ENCODE results near the gene BEND7.
"Not testable (repeated sequence)": the region's sequence is repeated elsewhere in the genome, so short reads cannot be mapped to it uniquely, and the experiment has no call there.

BEND7 gene

GRCh38 chr10:13420532-13421307 lies 108.1 kb downstream of the BEND7 start:
- DNase-seq (ENCODE audit: low spot score): no peak

GRCh38 chr10:13417459-13418126 lies 111.2 kb downstream of the BEND7 start:
- no peak for DNase-seq (ENCODE audit: low spot score)

- no peak for DNase-seq (ENCODE audit: low spot score)
Observed at GRCh38 chr10:13416760-13417159, 112.1 kb downstream of the BEND7 start.

GRCh38 chr10:13414855-13415254 lies 114.0 kb downstream of the BEND7 start:
- DNase-seq (ENCODE audit: low spot score): peak; percentile 59

GRCh38 chr10:13414137-13414536 lies 114.7 kb downstream of the BEND7 start:
- DNase-seq (ENCODE audit: low spot score): no peak

- no peak for DNase-seq (ENCODE audit: low spot score)
Observed at GRCh38 chr10:13412894-13413293, 115.9 kb downstream of the BEND7 start.

- DNase-seq (ENCODE audit: low spot score): no peak
Observed at GRCh38 chr10:13404791-13405190, 124.0 kb downstream of the BEND7 start.

- no peak for DNase-seq (ENCODE audit: low spot score)
Observed at GRCh38 chr10:13404305-13404759, 124.5 kb downstream of the BEND7 start.

GRCh38 chr10:13403426-13403825 lies 125.4 kb downstream of the BEND7 start:
- DNase-seq (ENCODE audit: low spot score): not testable (repeated sequence)

GRCh38 chr10:13402021-13402420 lies 126.8 kb downstream of the BEND7 start:
- no peak for DNase-seq (ENCODE audit: low spot score)

GRCh38 chr10:13401142-13401541 lies 127.7 kb downstream of the BEND7 start:
- DNase-seq (ENCODE audit: low spot score): no peak

GRCh38 chr10:13400196-13400965 lies 128.4 kb downstream of the BEND7 start:
- DNase-seq (ENCODE audit: low spot score): no peak

GRCh38 chr10:13399752-13400151 lies 129.1 kb downstream of the BEND7 start:
- no peak for DNase-seq (ENCODE audit: low spot score)

- DNase-seq (ENCODE audit: low spot score): no peak
Observed at GRCh38 chr10:13399236-13399635, 129.6 kb downstream of the BEND7 start.

- DNase-seq (ENCODE audit: low spot score): no peak
Observed at GRCh38 chr10:13397052-13397451, 131.8 kb downstream of the BEND7 start.

GRCh38 chr10:13396369-13396768 lies 132.4 kb downstream of the BEND7 start:
- DNase-seq (ENCODE audit: low spot score): no peak

- DNase-seq (ENCODE audit: low spot score): no peak
Observed at GRCh38 chr10:13395540-13395939, 133.3 kb downstream of the BEND7 start.

GRCh38 chr10:13393640-13394039 lies 135.2 kb downstream of the BEND7 start:
- no peak for DNase-seq (ENCODE audit: low spot score)

GRCh38 chr10:13392701-13393100 lies 136.1 kb downstream of the BEND7 start:
- no peak for DNase-seq (ENCODE audit: low spot score)
